ENCODE measurements around the gene ACKR1. TPM values are rescaled to one million over a fixed set of nuclear protein-coding genes. Genes with fewer than 3 reads are reported as not detected.

The ACKR1 gene
- total and polyA plus RNA-seq, 2 donors, result 7.1 to 176 TPM

DNA sequence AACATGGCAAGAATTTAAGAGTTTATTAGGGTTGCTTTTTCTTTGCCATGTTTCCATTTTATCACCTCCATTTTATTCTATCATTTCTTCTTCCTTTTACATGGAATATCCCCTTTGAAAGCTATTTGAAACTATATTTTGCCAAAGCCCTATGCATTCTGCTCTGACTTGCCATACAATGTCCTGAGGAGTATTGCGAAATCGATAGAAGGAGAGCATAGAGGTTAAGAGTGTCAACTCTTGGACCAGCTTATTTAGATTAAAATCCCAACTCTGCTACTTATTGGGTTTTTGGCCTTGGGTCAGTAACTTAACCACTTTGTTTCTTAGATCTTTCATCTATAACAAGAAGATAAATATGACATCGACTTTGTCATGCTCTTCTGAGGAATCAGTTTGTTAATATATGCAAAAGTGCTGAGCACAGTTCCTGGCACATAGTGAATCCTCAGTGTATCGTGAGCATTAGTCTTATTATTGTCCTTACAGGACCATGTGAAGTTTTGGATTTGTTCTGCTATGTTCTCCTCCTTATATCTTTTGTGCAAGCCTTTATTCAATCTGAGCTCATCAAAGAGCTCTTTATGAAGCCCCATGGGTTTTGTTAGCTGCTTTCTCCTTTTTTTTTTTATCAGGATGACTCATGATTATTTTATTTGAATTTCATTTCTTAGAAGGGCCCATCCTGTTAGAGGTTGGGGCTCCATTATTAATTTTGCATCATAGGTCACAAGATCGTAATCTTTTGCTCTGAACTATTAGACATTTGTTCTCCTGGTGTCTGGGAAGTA is 17.6 kb downstream of the ACKR1 start:
- Histone ChIP-seq H3K4me1 (ENCODE audit: insufficient read depth) (no peaks in the 10 kb centered on the region), H3K4me3 (ENCODE audit: low read depth, low read length) (no peak overlapping the region), H3K27ac (ENCODE audit: low read depth) (no peak overlapping the region), H3K36me3 (ENCODE audit: insufficient read depth) (no peaks in the 10 kb centered on the region)
- WGBS, result 84% methylated on average over 5 of the region's 5 CpGs
- DNase-seq (ENCODE audit: extremely low spot score), result no peak

DNA sequence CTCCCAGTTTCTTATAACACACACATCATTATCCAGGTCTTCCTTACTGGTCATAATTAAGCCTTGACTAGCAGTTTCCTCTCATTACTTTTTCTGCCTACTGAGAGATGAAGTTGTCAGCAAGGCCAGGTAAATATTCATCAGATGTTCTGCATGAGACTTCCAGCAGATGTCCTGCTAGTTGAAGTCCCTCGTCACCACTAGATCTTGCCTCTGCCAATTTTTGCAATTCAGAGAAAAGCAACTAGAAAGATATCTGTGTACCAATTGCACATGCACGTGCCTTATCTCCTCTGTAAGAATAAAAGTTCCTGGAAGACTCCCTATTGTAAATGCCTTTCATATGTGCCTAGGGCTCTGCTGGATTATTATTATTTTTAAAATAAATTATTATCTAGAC is 18.3 kb downstream of the ACKR1 start:
- no peak overlapping the region for H3K4me3 ChIP-seq (ENCODE audit: low read depth, low read length)
- no peak overlapping the region for H3K27ac ChIP-seq (ENCODE audit: low read depth)
- no peaks in the 10 kb centered on the region for H3K36me3 ChIP-seq (ENCODE audit: insufficient read depth)
- no peak for DNase-seq (ENCODE audit: extremely low spot score)
- 35% methylated on average over 2 of the region's 2 CpGs for WGBS
- no peaks in the 10 kb centered on the region for H3K4me1 ChIP-seq (ENCODE audit: insufficient read depth)

DNA sequence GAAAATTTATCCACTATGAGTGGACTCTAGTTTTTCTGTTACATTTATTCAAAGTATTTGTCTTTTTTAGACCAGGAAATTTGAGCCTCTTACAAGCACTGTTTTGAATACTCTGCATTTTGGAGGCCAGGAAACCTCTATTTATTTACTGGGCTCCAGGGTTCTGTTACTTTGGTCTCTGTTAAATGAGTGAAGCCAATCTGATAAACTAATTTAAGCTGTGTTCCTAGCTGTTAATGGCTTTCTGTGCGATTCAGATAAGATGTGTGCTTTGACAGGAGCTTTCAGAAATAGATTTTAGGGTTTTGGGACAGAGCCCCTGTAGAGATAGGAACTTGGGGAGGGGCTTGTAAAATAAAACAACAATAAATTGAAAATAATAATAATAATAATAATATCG is 23.9 kb downstream of the ACKR1 start:
- Histone ChIP-seq H3K4me1 (ENCODE audit: insufficient read depth) (peaks cover 2% of the 10 kb centered on the region), H3K4me3 (ENCODE audit: low read depth, low read length) (no peak overlapping the region), H3K36me3 (ENCODE audit: insufficient read depth) (no peaks in the 10 kb centered on the region), H3K27ac (ENCODE audit: low read depth) (no peak overlapping the region)
- no peak for DNase-seq (ENCODE audit: extremely low spot score)
- WGBS, result 55% methylated on average over 2 of the region's 2 CpGs

DNA sequence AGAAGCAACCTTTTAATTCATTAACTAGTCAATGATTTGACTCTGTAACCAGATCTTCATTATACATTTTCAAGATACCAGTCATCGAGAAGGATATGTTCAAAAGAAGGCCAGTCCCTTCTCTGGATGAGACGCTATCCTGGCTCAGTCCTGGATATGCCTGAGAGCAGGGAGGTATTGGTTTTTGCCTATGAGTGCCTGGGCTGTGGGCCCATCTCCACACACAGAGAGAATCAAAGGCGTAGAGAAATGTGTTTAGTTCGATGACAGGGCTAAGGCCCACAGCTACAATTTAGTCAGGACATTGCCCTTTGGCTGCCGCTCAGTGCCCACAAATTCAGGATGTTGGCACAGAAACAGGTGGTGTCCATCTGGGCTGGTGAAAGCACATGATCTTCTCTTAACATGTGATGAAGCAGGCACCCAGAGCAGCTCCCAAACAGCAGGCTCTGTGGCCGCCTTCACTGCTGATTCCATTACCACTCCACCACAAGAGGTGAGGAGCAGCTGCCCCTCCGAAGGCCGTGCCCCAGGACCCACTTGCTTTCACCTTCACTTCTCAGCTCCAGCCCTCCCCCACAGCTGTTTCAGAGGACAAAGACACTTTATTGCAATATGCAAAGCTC is 24.7 kb downstream of the ACKR1 start:
- Histone ChIP-seq H3K36me3 (ENCODE audit: insufficient read depth) (no peaks in the 10 kb centered on the region), H3K4me1 (ENCODE audit: insufficient read depth) (peaks cover 2% of the 10 kb centered on the region), H3K4me3 (ENCODE audit: low read depth, low read length) (no peak overlapping the region), H3K27ac (ENCODE audit: low read depth) (no peak overlapping the region)
- 72% methylated on average over 8 of the region's 8 CpGs for WGBS
- no peak for DNase-seq (ENCODE audit: extremely low spot score)

DNA sequence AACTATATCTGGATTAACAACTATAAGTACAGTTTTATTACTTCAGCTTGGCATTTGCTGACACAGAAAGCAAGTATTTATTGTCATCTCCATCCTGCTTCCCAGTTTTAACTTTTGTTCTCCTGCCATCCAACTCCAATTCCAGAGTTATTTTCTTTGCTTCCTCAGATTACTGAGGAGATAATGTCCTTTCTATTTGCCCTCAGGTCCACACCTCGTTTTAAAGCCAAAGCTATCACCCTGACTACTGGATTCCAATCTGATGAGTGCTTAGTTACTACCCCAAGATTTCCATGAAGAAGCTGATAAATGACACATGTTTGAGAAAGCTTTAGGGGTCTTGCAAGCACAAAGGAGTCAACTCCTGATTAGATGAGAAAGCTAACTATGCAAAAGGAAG is 25.2 kb downstream of the ACKR1 start:
- 9% methylated on average over 1 of the region's 1 CpG for WGBS
- H3K4me1 ChIP-seq (ENCODE audit: insufficient read depth), result peaks cover 2% of the 10 kb centered on the region
- no peak overlapping the region for H3K27ac ChIP-seq (ENCODE audit: low read depth)
- no peaks in the 10 kb centered on the region for H3K36me3 ChIP-seq (ENCODE audit: insufficient read depth)
- DNase-seq (ENCODE audit: extremely low spot score), result no peak
- H3K4me3 ChIP-seq (ENCODE audit: low read depth, low read length), result no peak overlapping the region

DNA sequence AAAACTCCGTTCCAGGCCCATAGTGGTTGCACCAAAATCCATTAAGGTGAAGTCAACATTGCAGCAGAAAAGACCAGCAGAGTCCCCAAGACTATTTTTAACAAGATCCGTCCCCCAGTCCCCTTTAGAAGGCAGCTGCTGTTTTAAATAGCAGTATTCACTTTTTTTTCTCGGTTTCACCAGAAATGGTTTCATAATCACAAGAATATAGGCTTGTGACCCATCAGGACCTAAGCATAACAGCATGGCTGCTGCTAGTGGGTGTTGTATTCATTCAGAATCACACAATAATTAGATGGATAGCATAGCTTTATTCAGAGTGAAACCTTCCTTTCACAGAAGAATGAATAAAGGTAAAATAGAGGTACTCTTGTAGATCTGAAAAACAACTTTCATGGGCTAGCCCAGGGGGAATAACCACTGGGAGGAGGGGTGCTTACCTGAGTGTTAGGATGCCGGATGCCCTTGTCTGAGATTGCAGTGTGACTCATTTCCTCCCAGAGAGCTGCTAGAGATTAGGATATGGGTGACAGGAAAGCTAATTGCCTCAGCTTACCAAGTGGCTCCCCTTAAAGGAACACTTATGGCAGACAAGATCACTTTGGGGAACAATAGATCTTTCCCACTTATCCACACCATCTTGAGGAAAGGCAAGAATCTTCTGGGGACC is 35.0 kb downstream of the ACKR1 start:
- H3K4me1 ChIP-seq (ENCODE audit: insufficient read depth), result no peaks in the 10 kb centered on the region
- no peak for DNase-seq (ENCODE audit: extremely low spot score)
- H3K36me3 ChIP-seq (ENCODE audit: insufficient read depth), result no peaks in the 10 kb centered on the region
- H3K27ac ChIP-seq (ENCODE audit: low read depth), result no peak overlapping the region
- no peak overlapping the region for H3K4me3 ChIP-seq (ENCODE audit: low read depth, low read length)
- WGBS, result 67% methylated on average over 4 of the region's 4 CpGs

DNA sequence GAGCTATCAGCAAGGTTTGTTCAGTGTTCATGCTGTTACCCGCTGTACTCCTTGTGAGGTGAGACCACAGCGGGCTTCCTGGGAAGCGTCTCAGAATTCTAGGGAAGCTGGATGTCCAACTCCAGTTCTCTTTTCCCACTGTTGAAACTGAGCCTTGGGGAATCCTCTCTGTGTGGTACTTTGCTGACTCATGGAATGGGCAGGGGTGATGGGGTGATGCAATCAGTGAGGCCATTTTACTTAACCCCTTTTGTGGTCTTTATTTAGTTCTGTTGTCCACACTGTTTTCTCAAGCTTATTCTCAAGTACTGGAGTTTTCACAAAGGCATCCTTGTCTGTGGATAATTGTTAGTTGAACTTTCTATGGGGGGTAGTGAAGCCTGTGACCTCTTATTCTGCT is 42.6 kb downstream of the ACKR1 start:
- H3K4me1 ChIP-seq (ENCODE audit: insufficient read depth), result no peaks in the 10 kb centered on the region
- no peak for DNase-seq (ENCODE audit: extremely low spot score)
- no peaks in the 10 kb centered on the region for H3K36me3 ChIP-seq (ENCODE audit: insufficient read depth)
- H3K27ac ChIP-seq (ENCODE audit: low read depth), result no peak overlapping the region
- H3K4me3 ChIP-seq (ENCODE audit: low read depth, low read length), result no peak overlapping the region
- WGBS, result 78% methylated on average over 3 of the region's 3 CpGs

DNA sequence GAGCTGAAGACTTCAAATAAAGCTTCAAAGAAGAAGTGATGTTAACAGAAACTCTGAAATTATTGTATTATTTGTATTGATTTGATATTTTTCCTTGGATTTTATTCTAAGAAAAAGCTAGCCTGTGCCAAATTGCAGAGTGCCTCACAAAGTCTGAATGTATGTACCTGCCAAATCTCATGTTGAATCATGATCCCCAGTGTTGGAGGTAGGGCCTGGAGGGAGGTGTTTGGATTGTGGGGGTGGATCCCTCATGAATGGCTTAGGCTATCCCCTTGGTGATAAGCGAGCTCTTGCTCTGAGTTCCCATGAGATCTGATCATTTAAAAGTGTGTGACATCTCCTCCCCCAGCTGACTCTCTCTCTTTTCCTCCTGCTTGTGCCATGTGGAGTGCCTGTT is 43.6 kb downstream of the ACKR1 start:
- WGBS, result 58% methylated on average over 1 of the region's 1 CpG
- Histone ChIP-seq H3K4me3 (ENCODE audit: low read depth, low read length) (no peak overlapping the region), H3K36me3 (ENCODE audit: insufficient read depth) (no peaks in the 10 kb centered on the region), H3K4me1 (ENCODE audit: insufficient read depth) (no peaks in the 10 kb centered on the region), H3K27ac (ENCODE audit: low read depth) (no peak overlapping the region)
- no peak for DNase-seq (ENCODE audit: extremely low spot score)

DNA sequence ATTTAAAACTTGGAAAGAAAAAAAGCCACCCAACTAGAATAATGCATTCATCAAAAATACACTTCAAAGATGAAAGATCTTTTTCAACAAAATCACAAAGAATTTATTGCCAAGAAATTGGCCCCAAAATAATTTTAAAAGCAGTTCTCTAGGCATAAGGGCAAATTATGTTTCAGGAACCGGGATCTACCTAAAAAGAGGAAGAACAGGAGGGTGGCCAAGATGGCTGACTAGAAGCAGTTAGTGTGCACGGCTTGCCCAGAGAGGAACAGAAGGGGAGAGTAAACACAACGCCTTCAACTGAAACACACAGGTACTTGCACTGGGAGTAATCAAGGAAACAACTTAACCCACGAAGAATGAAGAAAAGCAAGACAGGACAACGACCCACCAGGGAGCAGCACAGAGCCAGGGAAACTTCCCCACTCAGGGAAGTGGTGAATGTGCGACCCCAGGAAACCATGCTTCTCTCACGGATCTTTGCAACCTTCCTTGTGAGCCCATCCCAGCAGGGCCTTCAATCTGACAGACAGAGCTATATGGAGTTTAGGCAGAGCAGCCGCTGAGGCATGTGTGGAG is 46.1 kb downstream of the ACKR1 start:
- no peak overlapping the region for H3K27ac ChIP-seq (ENCODE audit: low read depth)
- no peaks in the 10 kb centered on the region for H3K4me1 ChIP-seq (ENCODE audit: insufficient read depth)
- 69% methylated on average over 8 of the region's 8 CpGs for WGBS
- H3K4me3 ChIP-seq (ENCODE audit: low read depth, low read length), result no peak overlapping the region
- no peak for DNase-seq (ENCODE audit: extremely low spot score)
- H3K36me3 ChIP-seq (ENCODE audit: insufficient read depth), result no peaks in the 10 kb centered on the region

Small RNA genes lying within 50 kb of the gene (small RNA-seq; reads per million reads assigned to genes)
- not detected for gene RNA5SP60

Other genes starting within 250 kb of the ACKR1 start
- 51.7 TPM for gene IFI16, start 195.0 kb upstream of the ACKR1 start, total RNA-seq
- gene IFI16, start 195.0 kb upstream of the ACKR1 start, polyA plus RNA-seq, result 76.6 TPM
- gene AIM2, start 128.1 kb upstream of the ACKR1 start, total RNA-seq, result 3.0 TPM
- gene AIM2, start 128.1 kb upstream of the ACKR1 start, polyA plus RNA-seq, result 0.63 TPM
- 8.7 TPM for gene CADM3, start 33.3 kb upstream of the ACKR1 start, total RNA-seq
- gene CADM3, start 33.3 kb upstream of the ACKR1 start, polyA plus RNA-seq, result 27.0 TPM
- 1.7 TPM for gene FCER1A, start 97.5 kb downstream of the ACKR1 start, total RNA-seq
- gene FCER1A, start 97.5 kb downstream of the ACKR1 start, polyA plus RNA-seq, result 0.49 TPM
- gene OR10J4, start 227.3 kb downstream of the ACKR1 start, total RNA-seq, result not detected
- gene OR10J4, start 227.3 kb downstream of the ACKR1 start, polyA plus RNA-seq, result not detected
- not detected for gene OR10J1, start 234.8 kb downstream of the ACKR1 start, total RNA-seq
- gene OR10J1, start 234.8 kb downstream of the ACKR1 start, polyA plus RNA-seq, result not detected